GM23338 (cell line): ENCODE data around the gene LYRM7. TPM values are rescaled to one million over a fixed set of nuclear protein-coding genes. Genes with fewer than 3 reads are reported as not detected.
A peak's percentile ranks its signal among the peaks of the same experiment; 100 is the strongest.

Experiments
- ATAC-seq: fragments of 200-7000 bp; cut with Tn5 transposase; 3 replicates; pipeline ENCODE4 v1.9.1; 2020
- DNase-seq: peaks from one replicate; pipeline ENCODE4 v3.0.0-alpha.2; 2015; ENCODE audit warnings: low spot score
- H2AFZ ChIP-seq: fragments of 200-600 bp; sonication (generic); 2 replicates; pipeline ENCODE4 v1.8.0; 2016; ENCODE audit warnings: antibody characterized with exemption, mild to moderate bottlenecking, moderate library complexity
- H3F3A ChIP-seq: fragments of 200-600 bp; sonication (generic); replicated peaks from 2 replicates; pipeline ENCODE4 v1.8.0; 2017; ENCODE audit warnings: antibody characterized with exemption, mixed run types, low read depth
- H3K27ac ChIP-seq: fragments of 200-600 bp; sonication (generic); 2 replicates; pipeline ENCODE4 v1.6.1; 2016; ENCODE audit warnings: low read depth
- H3K27me3 ChIP-seq: fragments of 200-600 bp; sonication (generic); 2 replicates; pipeline ENCODE4 v1.8.0; 2016; ENCODE audit warnings: mild to moderate bottlenecking, mixed run types, moderate library complexity; ENCODE audit not compliant: insufficient read depth
- H3K36me3 ChIP-seq: fragments of 200-600 bp; sonication (generic); 2 replicates; pipeline ENCODE4 v1.8.0; 2016; ENCODE audit warnings: mild to moderate bottlenecking; ENCODE audit not compliant: insufficient read depth
- H3K4me1 ChIP-seq: fragments of 200-600 bp; sonication (generic); 2 replicates; pipeline ENCODE4 v1.8.0; 2016; ENCODE audit warnings: mild to moderate bottlenecking, moderate library complexity; ENCODE audit not compliant: insufficient read depth
- H3K4me2 ChIP-seq: fragments of 200-600 bp; sonication (generic); 2 replicates; pipeline ENCODE4 v1.7.1; 2017; ENCODE audit warnings: mixed run types
- H3K4me3 ChIP-seq: fragments of 200-600 bp; sonication (generic); 2 replicates; pipeline ENCODE4 v1.6.1; 2016; ENCODE audit warnings: mixed run types
- H3K79me2 ChIP-seq: fragments of 200-600 bp; sonication (generic); replicated peaks from 2 replicates; pipeline ENCODE4 v1.8.0; 2017; ENCODE audit warnings: mild to moderate bottlenecking; ENCODE audit not compliant: insufficient read depth
- H3K9me2 ChIP-seq: fragments of 200-600 bp; sonication (generic); 2 replicates; pipeline ENCODE4 v1.8.0; 2017; ENCODE audit not compliant: insufficient read depth
- H4K20me1 ChIP-seq: fragments of 200-600 bp; sonication (generic); replicated peaks from 2 replicates; pipeline ENCODE4 v1.8.0; 2017; ENCODE audit warnings: mild to moderate bottlenecking; ENCODE audit not compliant: insufficient read depth
- H3K27ac Mint-ChIP-seq: 2 replicates; pipeline ENCODE4 v1.8.0; 2020; ENCODE audit warnings: inconsistent platforms, mild to moderate bottlenecking, moderate library complexity, mixed read lengths
- H3K27me3 Mint-ChIP-seq: 3 replicates; pipeline ENCODE4 v1.8.0; 2022; ENCODE audit warnings: low read depth, mild to moderate bottlenecking, moderate library complexity, mixed read lengths, inconsistent platforms; ENCODE audit not compliant: insufficient read depth, poor library complexity
- H3K36me3 Mint-ChIP-seq: 3 replicates; pipeline ENCODE4 v1.8.0; 2021; ENCODE audit warnings: low read depth, mild to moderate bottlenecking, inconsistent platforms, moderate library complexity, mixed read lengths
- H3K4me1 Mint-ChIP-seq: 3 replicates; pipeline ENCODE4 v1.8.0; 2020; ENCODE audit warnings: mild to moderate bottlenecking, inconsistent platforms, mixed read lengths
- H3K4me3 Mint-ChIP-seq: 3 replicates; pipeline ENCODE4 v1.8.0; 2021; ENCODE audit warnings: moderate library complexity, mild to moderate bottlenecking, inconsistent platforms, mixed read lengths
- H3K9me3 Mint-ChIP-seq: 3 replicates; pipeline ENCODE4 v1.8.0; 2020; ENCODE audit warnings: moderate library complexity, mild to moderate bottlenecking, inconsistent platforms, mixed read lengths
- EZH2 ChIP-seq: fragments of 200-600 bp; sonication (generic); IDR thresholded peaks from one replicate; pipeline ENCODE4 v1.8.0; 2017; ENCODE audit warnings: antibody characterized with exemption, mild to moderate bottlenecking, low read depth; ENCODE audit not compliant: unreplicated experiment
- ZNF331 ChIP-seq: fragments of 250-450 bp; sonication (Bioruptor Pico); IDR thresholded peaks from 2 replicates; pipeline ENCODE4 v1.5.0; 2020; ENCODE audit warnings: low read depth, mild to moderate bottlenecking, moderate library complexity
- ZNF462 ChIP-seq: fragments of 250-450 bp; sonication (Bioruptor Pico); IDR thresholded peaks from 2 replicates; pipeline ENCODE4 v1.5.0; 2020; ENCODE audit warnings: mild to moderate bottlenecking, moderate library complexity
- polyA plus RNA-seq: library from polyadenylated mRNA; unstranded; fragments of >200 nt; fragmentation: Nextera tagmentation; extraction: Ambion mirVana; gene quantifications from 2 replicates; pipeline ENCODE4 v1.2.1, GENCODE V29; 2016
- total RNA-seq: library from RNA; depleted of rRNA; stranded (reverse); fragments of >200 nt; shearing (Covaris generic); gene quantifications from 2 replicates; pipeline ENCODE4 v1.2.3, GENCODE V29; 2014
- TF ChIP-seq, protein P1 (sequence below): IDR thresholded peaks from one replicate; pipeline ENCODE4 v1.6.1; 2018; ENCODE audit warnings: antibody characterized with exemption; ENCODE audit not compliant: unreplicated experiment
- TF ChIP-seq, protein P2 (sequence below), 2 experiments: fragments of 200-600 bp in 1 of 2; sonication (generic) in 1 of 2; conservative IDR thresholded peaks; 2 replicates each; pipeline versions ENCODE4 v1.5.1 to v1.6.1; 2016 to 2017; ENCODE audit warnings: antibody characterized with exemption in 2 of 2, low read depth in 2 of 2, mild to moderate bottlenecking in 2 of 2, moderate library complexity in 1 of 2

Gene LYRM7
- total and polyA plus RNA-seq, 2 experiments from 2014 or later, result 11.3 to 34.8 TPM

- DNase-seq, result no peak
- Histone ChIP-seq H3K4me2 (peak overlapping the region; percentile 81), H4K20me1 (peaks cover 5% of the 10 kb centered on the region; the same call in 1 of the 2 replicates), H3K79me2 (peaks cover 5% of the 10 kb centered on the region; the same call in 1 of the 2 replicates), H3K9me2 (no peaks in the 10 kb centered on the region), H3F3A (no peaks in the 10 kb centered on the region), H2AFZ (no peak overlapping the region), H3K36me3 (no peaks in the 10 kb centered on the region), H3K27ac (peak overlapping the region; percentile 52), H3K4me3 (peak overlapping the region; percentile 62), H3K27me3 (no peaks in the 10 kb centered on the region), H3K4me1 (peaks cover 7% of the 10 kb centered on the region)
- TF ChIP-seq ZNF331 (CRISPR knock-in tag), result no peak
- no peak for TF ChIP-seq EZH2
- TF ChIP-seq, protein P1, sequence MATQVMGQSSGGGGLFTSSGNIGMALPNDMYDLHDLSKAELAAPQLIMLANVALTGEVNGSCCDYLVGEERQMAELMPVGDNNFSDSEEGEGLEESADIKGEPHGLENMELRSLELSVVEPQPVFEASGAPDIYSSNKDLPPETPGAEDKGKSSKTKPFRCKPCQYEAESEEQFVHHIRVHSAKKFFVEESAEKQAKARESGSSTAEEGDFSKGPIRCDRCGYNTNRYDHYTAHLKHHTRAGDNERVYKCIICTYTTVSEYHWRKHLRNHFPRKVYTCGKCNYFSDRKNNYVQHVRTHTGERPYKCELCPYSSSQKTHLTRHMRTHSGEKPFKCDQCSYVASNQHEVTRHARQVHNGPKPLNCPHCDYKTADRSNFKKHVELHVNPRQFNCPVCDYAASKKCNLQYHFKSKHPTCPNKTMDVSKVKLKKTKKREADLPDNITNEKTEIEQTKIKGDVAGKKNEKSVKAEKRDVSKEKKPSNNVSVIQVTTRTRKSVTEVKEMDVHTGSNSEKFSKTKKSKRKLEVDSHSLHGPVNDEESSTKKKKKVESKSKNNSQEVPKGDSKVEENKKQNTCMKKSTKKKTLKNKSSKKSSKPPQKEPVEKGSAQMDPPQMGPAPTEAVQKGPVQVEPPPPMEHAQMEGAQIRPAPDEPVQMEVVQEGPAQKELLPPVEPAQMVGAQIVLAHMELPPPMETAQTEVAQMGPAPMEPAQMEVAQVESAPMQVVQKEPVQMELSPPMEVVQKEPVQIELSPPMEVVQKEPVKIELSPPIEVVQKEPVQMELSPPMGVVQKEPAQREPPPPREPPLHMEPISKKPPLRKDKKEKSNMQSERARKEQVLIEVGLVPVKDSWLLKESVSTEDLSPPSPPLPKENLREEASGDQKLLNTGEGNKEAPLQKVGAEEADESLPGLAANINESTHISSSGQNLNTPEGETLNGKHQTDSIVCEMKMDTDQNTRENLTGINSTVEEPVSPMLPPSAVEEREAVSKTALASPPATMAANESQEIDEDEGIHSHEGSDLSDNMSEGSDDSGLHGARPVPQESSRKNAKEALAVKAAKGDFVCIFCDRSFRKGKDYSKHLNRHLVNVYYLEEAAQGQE, result no peak
- TF ChIP-seq ZNF462 (CRISPR knock-in tag), result no peak
- TF ChIP-seq, protein P2, sequence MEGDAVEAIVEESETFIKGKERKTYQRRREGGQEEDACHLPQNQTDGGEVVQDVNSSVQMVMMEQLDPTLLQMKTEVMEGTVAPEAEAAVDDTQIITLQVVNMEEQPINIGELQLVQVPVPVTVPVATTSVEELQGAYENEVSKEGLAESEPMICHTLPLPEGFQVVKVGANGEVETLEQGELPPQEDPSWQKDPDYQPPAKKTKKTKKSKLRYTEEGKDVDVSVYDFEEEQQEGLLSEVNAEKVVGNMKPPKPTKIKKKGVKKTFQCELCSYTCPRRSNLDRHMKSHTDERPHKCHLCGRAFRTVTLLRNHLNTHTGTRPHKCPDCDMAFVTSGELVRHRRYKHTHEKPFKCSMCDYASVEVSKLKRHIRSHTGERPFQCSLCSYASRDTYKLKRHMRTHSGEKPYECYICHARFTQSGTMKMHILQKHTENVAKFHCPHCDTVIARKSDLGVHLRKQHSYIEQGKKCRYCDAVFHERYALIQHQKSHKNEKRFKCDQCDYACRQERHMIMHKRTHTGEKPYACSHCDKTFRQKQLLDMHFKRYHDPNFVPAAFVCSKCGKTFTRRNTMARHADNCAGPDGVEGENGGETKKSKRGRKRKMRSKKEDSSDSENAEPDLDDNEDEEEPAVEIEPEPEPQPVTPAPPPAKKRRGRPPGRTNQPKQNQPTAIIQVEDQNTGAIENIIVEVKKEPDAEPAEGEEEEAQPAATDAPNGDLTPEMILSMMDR (conservative IDR thresholded peaks at IDR 0.05; ENCODE audit: low read depth in 2 of 2), result no peak
- H3K27me3 Mint-ChIP-seq, result peaks cover 10% of the 10 kb centered on the region
- H3K9me3 Mint-ChIP-seq, result no peaks in the 10 kb centered on the region
- peak overlapping the region; percentile 96 for H3K4me3 Mint-ChIP-seq
- no peak for ATAC-seq
- H3K4me1 Mint-ChIP-seq, result peaks cover 13% of the 10 kb centered on the region
- peak overlapping the region; percentile 96 for H3K27ac Mint-ChIP-seq
- H3K36me3 Mint-ChIP-seq, result no peaks in the 10 kb centered on the region; the same call in 2 of the 3 replicates
These were observed 769 bp upstream of the LYRM7 start for GRCh38 chr5:131169810-131170539.
